HL-60 (cell line): ENCODE data around the gene SCAMP2.

Source experiments
- DNase-seq, 2 experiments: peaks; one replicate each; pipeline ENCODE4 v3.0.0-alpha.2; 2010 to 2020; ENCODE audit warnings: low read depth in 1 of 2, low spot score in 1 of 2
- H3K27ac ChIP-seq: fragments of 250-450 bp; sonication (Bioruptor Pico); replicated peaks from 2 replicates; pipeline ENCODE4 v1.5.1; 2020; ENCODE audit warnings: mild to moderate bottlenecking, moderate library complexity
- H3K27me3 ChIP-seq: fragments of 250-450 bp; sonication (Bioruptor Pico); 2 replicates; pipeline ENCODE4 v1.5.1; 2021; ENCODE audit warnings: mild to moderate bottlenecking, moderate library complexity; ENCODE audit not compliant: insufficient read depth, poor library complexity, severe bottlenecking
- H3K4me3 ChIP-seq: replicated peaks from 2 replicates; pipeline ENCODE4 v1.5.1; 2011; ENCODE audit warnings: mild to moderate bottlenecking, control low read depth, low read length; ENCODE audit not compliant: insufficient read depth
- CTCF ChIP-seq: IDR thresholded peaks from one replicate; pipeline ENCODE4 v1.5.1; 2011; ENCODE audit warnings: low read length, control low read depth, inconsistent platforms; ENCODE audit not compliant: insufficient read depth
- GABPA ChIP-seq: IDR thresholded peaks from 2 replicates; pipeline ENCODE4 v1.6.1; 2012; ENCODE audit warnings: low read depth
- POLR2AphosphoS5 ChIP-seq: IDR thresholded peaks from 2 replicates; pipeline ENCODE4 v1.6.1; 2012; ENCODE audit warnings: low read depth
- REST ChIP-seq: IDR thresholded peaks from 2 replicates; pipeline ENCODE4 v1.6.1; 2012; ENCODE audit warnings: low read depth; ENCODE audit not compliant: insufficient replicate concordance
- SPI1 ChIP-seq: IDR thresholded peaks from 2 replicates; pipeline ENCODE4 v1.6.1; 2012; ENCODE audit warnings: low read depth, mild to moderate bottlenecking, borderline replicate concordance

SCAMP2 gene

GRCh38 chr15:74807282-74807681, 65.9 kb downstream of the SCAMP2 start:
- Histone ChIP-seq H3K27ac (no peak overlapping the region), H3K27me3 (no peaks in the 10 kb centered on the region), H3K4me3 (no peak overlapping the region)
- DNase-seq = no peak
- TF ChIP-seq REST = no peak
- TF ChIP-seq POLR2AphosphoS5 = no peak
- TF ChIP-seq CTCF = no peak
- TF ChIP-seq GABPA = no peak
- TF ChIP-seq SPI1 = no peak

GRCh38 chr15:74804935-74805334, 68.2 kb downstream of the SCAMP2 start:
- TF ChIP-seq SPI1 (no peak), CTCF (no peak), GABPA (no peak), POLR2AphosphoS5 (no peak), REST (no peak)
- no peak for DNase-seq
- no peak overlapping the region for H3K4me3 ChIP-seq
- no peaks in the 10 kb centered on the region for H3K27me3 ChIP-seq
- H3K27ac ChIP-seq = no peak overlapping the region

- H3K27ac ChIP-seq = no peak overlapping the region
- DNase-seq = no peak
- H3K4me3 ChIP-seq = no peak overlapping the region
- no peak; the same call in 1 of the 2 replicates for TF ChIP-seq POLR2AphosphoS5
- no peak for TF ChIP-seq REST
- TF ChIP-seq GABPA = no peak
- TF ChIP-seq CTCF = no peak
- TF ChIP-seq SPI1 = no peak
- H3K27me3 ChIP-seq = no peaks in the 10 kb centered on the region
Measured at GRCh38 chr15:74802862-74803447, 70.2 kb downstream of the SCAMP2 start.
